ENCODE results near the gene MYH7.
"Not testable (repeated sequence)": the region's sequence is repeated elsewhere in the genome, so short reads cannot be mapped to it uniquely, and the experiment has no call there.

The MYH7 gene

DNA sequence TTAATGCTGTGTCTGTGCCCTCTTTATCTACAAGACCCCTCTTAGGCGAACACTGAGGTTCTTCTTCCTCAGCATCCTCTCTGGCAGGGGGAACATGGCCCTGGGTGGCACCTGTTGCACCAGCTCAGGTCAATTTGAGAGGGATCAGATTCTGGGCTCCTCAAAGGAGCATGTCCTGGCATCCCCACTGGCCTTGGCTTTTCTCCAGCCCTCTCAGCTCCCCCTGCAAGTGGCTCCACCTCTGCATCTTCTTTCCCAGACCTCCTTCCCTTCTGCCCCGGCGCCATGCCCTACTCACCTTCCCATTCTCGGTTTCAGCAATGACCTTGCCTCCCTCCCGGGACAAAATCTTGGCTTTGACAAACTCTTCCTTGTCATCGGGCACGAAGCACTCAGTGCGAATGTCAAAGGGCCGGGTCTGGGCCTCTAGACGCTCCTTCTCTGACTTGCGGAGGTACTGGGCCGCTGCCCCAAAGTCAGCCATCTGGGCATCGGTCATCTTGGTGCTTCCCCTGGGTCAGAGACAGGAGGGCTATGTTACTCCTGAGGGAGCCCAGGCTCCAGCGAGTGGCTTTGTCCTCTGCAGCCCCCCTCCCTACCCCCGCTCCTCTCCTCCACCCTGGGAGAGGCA lies 28.6 kb downstream of the MYH7 start:
- no peak for DNase-seq (ENCODE audit: low read depth, low spot score)

DNA sequence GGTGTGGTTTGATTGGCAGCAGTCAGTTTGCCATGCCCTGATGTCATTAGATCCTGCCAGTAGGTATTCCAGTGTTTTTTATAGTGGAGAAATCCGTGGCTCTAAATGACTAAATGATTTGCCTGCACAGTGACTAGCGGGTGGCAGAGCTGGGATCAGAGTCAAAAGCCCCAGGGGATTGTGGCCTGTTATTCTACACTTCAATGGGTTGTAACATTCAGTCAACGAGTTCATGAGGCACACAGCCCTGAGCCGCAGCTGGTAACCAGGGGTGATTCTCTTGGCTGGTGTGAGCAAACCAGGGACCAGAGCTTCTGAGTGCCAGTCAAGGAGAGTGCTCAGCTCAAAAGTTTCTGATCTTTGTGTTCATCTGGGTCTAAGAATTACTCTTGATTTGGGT lies 29.2 kb downstream of the MYH7 start:
- DNase-seq (ENCODE audit: low read depth, low spot score), result no peak

DNA sequence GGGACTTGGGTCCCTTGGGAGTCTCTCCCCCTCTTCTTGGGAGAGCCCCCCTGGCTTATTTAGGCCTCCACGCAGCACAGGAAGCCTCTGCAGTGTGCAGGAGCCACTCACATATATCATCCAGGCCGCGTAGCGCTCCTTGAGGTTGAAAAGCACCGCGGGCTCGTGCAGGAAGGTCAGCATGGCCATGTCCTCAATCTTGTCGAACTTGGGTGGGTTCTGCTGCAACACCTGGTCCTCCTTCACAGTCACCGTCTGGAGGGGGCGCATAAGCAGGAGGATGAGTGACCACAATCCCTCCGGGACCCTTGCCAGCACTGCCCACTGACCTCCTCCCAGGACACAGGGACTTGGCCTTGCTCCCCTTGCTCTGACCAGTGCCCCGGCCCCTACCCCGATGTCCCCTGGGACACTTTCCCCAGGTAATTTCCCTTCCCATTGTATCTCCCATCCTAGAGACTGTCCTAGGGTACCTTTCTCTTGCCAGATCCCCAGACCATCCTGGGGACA lies 29.9 kb downstream of the MYH7 start:
- no peak for DNase-seq (ENCODE audit: low read depth, low spot score)

DNA sequence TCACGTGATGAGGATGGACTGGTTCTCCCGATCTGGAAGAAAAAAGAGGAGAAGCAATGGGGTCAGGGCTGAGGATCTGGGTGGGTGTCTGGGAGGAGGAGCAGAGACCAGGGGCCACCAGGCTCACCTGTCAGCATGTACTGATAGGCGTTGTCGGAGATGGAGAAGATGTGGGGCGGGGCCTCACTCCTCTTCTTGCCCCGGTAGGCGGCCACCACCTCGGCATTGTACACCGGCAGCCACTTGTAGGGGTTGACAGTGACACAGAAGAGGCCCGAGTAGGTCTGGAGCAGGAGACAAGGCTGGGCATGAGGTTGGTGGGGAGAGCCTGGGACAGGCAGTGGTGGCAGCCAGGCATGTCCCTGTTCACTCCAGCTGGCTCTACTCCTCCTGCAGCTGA lies 30.4 kb downstream of the MYH7 start:
- no peak for DNase-seq (ENCODE audit: low read depth, low spot score)

DNA sequence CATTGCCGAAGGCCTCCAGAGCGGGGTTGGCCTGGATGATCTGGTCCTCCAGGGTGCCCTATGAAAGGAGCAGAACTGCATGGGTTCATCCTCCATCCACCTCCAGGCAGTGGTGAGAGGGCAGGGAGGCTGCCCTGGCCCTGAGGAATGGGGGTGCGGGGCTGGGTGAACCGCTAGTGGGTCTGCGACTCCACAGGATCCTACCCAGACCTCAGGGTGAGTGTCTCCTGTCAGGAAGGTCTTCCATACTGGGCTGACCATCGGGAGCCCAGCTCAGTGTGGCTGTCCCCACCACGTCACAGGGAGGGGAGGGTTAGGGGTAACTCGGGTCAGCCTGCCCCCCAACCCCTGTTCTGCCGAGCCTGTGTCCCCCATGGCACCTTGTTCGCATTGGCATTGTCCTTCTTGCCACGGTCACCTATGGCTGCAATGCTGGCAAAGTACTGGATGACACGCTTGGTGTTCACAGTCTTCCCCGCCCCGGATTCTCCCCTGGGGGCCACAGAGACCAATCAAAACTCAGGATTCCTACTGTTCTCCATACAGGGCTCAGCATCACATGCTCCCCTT lies 31.0 kb downstream of the MYH7 start:
- DNase-seq (ENCODE audit: low read depth, low spot score), result no peak

DNA sequence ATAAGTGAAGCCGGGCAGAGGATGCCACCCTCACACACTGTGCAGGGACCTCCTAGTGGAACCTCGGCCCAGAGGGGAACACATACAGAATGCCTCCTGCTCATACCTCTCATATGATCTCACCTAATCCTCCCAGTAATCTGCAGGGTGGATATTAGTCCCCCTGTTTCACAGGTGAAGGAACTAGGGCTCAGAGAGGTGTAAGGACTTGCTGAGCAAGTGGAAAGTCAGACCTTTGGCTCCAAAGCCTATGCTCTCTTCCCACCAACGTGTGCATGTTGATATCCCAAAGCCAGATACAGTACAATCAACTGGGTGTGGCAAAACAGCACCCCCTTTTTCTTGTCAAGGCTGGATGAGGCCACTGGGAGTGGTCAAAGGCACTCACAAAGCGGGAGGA lies 31.6 kb downstream of the MYH7 start:
- no peak for DNase-seq (ENCODE audit: low read depth, low spot score)

DNA sequence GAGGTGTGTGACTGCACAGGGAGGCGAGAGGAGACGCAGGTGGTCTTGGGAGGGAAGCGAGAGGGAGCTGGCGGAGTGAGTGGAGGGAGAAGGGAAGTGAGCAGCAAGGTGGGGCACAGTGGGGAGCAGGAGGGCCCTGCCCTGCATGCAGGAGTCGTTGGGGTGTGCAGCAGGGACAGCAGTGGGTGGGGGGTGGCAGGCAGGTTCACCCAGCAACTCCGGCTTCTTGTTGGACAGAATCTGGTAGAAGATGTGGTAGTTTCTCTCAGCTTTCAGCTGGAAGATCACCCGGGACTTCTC lies 32.4 kb downstream of the MYH7 start:
- no peak for DNase-seq (ENCODE audit: low read depth, low spot score)

DNA sequence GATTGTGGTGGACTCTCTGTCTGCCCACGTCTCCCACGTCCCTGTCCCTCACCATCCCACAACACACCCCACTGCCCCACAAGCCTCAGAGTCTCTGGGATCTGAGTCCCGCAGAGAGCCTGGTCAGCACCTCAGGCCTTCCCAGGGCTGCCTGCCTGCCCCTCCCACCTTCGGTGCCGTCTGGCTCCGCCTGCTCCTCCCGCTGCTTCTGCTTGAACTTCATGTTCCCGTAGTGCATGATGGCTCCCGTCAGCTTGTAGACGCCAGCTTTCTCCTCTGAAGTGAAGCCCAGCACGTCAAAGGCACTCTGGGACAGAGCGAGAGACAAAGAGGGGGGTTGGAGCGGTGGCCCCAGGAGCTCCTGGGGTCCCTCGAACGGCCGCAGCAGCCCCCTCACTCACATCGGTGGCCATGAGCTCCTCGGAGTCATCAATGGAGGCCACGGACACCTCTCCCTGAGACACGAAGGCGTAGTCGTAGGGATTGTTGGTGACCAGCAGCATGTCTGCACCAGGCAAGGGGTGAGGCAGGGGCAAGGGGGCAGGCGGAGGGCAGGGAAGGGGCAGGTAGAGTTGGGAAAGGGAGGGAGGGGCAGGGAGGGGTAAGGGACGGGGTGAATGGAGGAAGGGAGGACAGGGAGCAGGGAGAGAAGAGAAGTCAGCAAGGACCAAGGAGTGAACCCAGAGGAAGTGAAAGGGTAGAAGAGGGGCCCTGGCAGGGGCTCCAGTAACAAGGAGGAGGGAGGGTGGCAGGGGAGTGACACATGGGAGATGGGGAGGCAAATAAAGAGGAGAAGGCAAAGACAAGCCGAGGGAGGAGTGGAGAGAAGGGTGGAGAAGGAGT lies 32.9 kb downstream of the MYH7 start:
- no peak for DNase-seq (ENCODE audit: low read depth, low spot score)

DNA sequence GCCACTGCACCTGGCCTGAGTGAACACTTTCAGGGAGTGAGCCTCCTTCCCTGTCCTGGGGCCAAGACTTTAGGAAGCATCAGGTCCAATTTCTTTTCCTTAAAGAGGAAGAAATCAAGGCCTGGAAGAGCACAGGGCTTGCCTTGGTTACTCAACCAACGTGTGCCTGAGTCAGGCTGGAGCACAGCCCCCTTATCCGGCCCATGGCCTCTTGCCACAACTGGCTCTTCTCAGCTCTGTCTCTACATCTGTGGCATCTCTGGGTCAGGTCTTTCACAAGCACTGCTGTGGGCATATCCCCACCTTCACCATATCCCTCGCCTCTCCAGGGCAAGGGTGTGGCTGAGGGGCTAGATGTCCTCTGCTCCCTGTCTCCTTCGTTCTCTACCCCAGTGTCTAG lies 34.2 kb downstream of the MYH7 start:
- no peak for DNase-seq (ENCODE audit: low read depth, low spot score)

DNA sequence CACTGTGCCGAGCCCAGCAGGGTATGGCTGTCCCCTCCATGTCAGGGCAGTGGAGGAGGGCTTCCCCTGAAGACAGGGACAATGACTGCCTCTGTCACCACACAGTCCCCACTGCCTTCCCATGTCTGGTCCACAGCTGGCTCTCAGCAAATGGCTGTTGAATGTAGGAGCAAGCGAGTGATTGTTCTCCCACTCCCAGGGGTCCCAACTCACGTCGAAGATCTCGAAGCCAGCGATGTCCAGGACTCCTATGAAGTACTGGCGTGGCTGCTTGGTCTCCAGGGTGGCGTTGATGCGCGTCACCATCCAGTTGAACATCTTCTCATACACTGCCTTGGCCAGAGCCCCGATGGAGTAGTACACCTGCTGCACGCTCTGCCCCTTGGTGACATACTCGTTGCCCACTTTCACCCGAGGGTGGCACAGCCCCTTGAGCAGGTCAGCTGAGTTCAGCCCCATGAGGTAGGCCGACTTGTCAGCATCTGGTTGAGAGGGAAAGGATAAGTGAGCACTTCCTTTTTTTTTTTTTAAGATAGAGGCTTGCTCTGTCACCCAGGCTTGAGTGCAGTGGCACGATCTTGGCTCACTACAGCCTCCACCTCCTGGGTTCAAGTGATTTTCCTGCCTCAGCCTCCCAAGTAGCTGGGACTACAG lies 34.8 kb downstream of the MYH7 start:
- DNase-seq (ENCODE audit: low read depth, low spot score), result not testable (repeated sequence)

DNA sequence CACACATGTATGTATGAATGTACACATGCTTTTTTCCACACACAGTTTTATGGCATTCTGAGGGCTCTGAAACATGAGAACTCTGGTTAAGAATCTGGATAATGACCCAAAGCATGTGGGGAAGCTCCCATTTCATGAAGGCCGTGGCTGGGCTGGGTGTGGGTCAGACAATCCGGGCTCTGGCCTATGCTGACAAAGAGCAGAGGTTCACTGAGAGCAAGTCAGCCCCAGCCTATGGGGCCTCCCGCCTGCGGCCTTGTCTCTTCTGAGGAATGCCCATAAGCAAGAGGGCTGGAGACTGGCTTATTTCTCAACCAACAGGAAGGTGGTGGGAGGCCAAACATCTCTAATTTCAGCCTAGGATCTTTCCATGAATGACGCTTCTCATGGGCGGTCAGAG lies 35.9 kb downstream of the MYH7 start:
- no peak for DNase-seq (ENCODE audit: low read depth, low spot score)

DNA sequence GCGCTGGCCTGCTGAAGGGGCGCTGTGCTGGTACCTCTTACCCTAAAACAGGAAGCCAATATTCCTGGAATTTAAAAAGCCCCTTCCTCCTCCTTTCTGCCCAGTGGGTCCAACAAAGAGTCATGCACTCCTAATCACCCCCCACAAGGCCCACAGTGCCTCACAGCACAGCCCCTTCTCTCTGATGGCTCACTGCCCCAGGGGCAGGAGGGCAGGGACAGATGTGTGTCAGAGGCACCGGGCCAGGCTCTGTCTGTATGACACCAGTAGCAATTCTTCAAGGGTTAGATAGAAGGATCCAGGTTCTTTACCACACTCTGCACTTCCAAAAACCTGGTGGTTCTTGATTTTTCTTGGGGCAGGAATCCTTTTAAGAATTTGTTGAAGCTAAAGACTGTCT lies 36.3 kb downstream of the MYH7 start:
- DNase-seq (ENCODE audit: low read depth, low spot score), result no peak

DNA sequence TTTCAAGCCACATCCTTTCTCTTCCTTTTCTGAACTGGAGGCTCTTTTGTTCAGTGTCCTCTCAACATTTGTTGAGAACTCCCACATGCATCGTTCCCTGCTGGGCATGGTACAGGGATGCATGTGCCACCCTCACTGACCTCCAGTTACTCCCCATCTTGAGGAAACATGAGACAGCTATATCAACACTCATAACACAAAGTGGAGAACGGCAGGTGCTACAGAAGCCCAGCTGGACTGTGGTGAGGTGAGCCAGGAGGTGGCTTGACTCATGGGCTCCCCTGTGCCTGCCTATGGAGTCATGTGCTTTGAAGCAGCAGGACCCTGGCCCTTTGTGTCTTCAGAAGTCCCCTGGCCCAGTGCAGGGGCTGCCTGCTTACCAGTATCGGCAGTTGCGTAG lies 37.1 kb downstream of the MYH7 start:
- DNase-seq (ENCODE audit: low read depth, low spot score), result no peak

DNA sequence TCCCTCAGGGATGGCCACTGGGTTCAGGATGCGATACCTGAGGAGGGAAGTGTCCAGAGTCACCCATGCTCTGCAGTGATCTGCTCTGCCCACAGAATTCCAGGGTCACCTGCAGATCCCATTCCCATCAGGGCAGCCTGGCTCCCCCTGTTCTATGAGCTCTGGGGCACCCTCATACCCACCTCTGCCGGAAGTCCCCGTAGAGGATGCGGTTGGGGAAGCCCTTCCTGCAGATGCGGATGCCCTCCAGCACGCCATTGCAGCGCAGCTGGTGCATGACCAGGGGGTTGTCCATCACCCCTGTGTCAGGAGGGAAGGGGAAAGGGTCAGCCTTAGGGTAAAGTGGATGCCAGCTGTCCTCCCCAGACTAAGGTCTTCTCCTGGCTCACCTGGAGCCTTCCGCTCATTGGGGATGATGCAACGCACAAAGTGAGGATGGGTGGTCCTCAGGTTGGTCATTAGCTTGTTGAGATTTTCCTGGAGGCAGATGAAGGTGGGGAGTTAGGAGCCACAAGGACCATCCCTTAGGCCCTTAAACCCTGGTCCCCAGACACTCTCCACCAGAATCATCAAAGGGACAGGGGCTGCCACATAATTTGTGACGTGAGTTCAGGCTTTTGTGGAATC lies 38.6 kb downstream of the MYH7 start:
- DNase-seq (ENCODE audit: low read depth, low spot score), result no peak

DNA sequence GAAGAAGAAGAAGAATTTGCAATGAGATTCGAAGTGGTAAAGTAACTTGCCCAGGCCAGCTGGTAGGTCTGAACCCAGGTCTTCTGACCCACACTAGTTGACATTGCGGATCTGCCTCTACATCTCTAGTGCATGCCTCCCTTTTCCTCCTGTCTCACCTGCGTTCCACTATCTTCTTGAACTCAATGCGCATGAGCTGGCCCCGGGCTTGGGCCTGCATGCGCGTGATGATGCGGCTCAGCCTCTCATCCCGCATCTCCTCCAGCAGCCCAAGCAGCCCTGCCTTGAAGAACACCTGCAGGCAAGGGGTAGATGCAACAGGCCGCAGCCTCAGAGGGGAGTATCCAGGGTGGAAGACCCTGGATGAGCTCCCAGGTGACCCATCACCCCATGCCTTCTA lies 39.3 kb downstream of the MYH7 start:
- DNase-seq (ENCODE audit: low read depth, low spot score), result no peak

DNA sequence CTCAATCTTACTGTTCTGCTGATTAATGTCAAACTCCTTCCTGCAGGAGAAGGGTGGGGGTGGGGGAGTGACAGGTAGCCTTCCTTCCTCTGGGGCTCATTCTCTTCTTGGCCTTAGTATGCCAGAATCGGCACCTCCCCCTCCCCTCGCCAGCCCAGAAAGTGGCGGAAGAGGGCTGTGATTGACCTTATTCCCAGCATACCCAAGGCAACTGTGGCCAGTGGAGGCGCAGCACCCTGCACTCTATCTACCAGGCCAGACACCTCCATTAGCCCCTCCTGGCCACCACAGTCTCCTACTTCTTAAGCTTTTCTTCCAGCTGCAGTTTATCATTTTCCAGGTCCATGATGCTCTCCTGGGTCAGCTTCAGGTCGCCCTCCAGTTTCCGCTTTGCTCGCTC lies 42.8 kb downstream of the MYH7 start:
- no peak for DNase-seq (ENCODE audit: low read depth, low spot score)

DNA sequence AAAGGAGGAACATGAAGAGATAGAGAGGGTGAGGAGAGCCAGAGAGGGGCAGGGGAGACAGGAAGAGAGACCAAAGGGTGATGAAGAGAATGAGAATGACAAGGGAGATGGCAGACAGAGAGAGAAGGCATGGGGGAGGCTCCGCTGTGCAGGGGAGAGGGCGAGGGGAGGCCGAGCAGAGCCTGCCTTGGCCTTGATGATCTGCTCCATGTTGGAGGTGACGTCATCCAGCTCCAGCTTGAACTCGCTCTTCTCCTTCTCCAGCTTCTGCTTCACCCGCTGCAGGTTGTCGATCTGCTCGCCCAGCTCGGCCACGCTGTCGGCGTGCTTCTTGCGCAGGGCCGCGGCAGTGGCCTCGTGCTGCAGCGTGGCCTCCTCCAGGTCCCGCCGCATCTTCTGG lies 45.6 kb downstream of the MYH7 start:
- not testable (repeated sequence) for DNase-seq (ENCODE audit: low read depth, low spot score)

DNA sequence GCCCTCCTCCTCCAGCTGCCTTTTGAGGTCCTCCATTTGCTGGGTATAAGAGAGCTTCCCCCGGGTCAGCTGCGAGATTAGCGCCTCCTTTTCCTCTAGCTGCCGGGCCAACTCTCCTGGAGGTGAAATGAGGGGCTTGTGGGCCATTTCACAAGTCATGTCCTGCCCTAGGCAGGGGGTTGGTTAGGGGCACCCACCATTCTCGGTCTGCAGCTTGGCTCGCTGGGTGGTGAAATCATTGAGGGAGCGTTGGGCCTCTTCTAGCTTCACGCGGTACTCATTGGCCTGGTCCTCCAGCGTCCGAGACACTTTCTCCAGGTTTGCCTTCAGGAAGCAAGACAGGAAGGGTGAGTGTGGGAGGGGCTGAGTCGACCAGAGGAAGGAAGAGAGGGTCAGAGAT lies 46.1 kb downstream of the MYH7 start:
- DNase-seq (ENCODE audit: low read depth, low spot score), result no peak

DNA sequence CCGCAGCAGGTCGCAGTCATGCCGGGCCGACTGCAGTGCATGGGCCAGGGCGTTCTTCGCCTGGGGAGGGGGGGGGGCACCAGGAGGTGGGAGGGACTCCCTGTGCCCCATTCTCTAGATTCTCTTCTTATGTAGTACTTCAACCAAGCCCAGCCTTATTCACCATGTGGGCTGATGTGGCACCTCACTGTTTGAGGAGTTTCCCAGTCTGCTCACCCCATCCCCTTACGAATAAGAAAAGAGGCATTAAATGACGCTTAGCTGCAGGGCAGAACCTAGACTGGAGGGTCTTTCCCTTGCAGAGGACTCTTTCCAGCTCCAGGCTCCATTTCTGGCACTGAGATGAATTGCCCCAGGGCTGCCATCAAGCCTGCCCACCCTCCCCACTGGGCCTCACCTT lies 46.5 kb downstream of the MYH7 start:
- no peak for DNase-seq (ENCODE audit: low read depth, low spot score)

DNA sequence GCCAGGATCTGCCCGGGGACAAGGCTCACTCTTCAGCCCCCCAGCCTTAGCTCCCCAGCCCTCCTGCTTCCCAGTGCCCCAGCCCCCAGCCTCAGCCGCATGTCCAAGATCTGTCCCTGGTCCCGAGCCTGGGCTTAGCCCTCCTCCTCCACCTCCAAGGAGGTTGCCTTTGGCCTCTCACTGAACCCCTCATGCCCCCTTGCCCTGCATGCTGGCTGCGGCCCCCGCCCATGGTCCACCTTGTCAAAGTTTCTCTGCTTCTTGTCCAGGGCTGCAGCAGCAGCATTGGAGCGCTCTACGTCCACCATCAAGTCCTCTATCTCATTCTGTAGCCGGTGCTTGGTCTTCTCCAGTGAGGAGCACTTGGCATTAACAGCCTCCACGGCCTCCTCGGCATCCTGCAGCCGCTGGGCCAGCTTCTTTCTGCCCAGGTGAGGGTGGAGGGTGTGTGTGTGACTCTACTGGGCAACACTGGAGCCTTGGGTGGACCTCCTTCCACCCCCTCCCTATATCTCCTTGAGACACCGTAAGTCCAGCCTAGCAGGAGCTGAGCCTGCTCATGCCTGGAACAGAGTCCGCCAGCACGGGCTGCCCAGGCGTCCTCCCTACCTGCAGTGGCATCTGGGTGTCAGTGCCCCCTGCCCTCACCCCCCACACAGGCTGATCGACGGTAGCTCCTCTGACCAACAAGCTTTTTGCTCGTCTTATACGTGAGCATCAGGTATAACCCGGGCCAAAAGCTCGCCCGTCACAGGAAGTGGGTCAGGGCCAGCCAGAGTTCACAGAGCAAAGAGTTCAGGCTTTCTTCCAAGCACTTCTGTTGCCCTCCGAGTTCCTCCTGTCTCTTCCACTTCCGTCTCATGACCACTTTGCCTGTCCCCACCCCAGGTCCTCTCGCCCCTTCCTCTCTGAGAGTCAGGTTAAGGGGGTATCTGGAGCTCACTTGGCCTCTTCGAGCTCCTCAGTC lies 47.3 kb downstream of the MYH7 start:
- DNase-seq (ENCODE audit: low read depth, low spot score), result no peak

DNA sequence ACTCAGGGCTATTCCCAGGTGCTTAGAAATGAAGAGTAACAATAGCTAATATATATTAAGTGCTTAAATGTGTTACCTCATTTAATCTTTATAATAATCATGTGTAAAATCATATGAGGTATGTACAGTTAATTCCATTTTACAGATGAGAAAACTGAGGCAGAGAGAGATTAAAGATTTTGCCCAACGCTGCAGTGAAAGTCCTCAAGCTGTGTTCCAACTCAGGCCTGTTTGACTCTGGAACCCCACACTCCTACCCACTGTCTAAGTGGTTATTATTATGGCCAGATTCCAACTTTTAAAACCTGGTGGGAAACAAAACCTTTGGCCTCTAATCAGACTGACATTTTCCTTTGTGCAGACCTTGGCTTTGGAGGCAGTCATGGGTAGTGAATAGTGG lies 48.5 kb downstream of the MYH7 start:
- no peak for DNase-seq (ENCODE audit: low read depth, low spot score)

All from smooth muscle cell of the brain vasculature (primary cell).